ENCODE data around the gene AP2M1. TPM values are rescaled to one million over a fixed set of nuclear protein-coding genes. Genes with fewer than 3 reads are reported as not detected.

Gene AP2M1
- polyA plus RNA-seq, 1 donor from 2014 or later, result 551 TPM

DNA sequence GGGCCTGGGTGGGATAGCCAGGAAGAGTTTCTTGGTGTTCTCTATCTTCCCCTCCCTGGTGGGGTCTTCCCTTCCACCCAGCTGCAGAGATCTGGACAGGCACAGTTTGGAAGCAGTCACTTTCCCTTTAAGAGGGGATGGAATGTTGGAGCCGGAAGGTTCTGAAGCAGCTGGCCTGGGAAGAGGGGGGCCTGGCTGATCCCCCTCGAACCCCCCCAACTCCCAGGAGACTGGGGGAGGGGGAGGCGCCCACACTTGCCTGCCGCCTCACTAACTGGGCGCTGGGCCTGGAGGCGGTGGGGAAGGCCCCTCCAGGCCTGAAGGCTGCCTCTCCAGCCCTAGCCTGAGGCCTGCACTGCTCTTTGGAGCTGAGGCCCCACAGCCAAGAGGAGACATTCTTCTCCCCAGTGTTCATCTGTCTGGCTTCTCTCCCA lies 18.1 kb upstream of the AP2M1 start:
- H3K4me3 ChIP-seq (ENCODE audit: low read length), result peak overlapping the region; percentile 97
- H3K27ac ChIP-seq (ENCODE audit: low read length), result peak overlapping the region; percentile 89
- TF ChIP-seq SMC3 (conservative IDR thresholded peaks at IDR 0.05; ENCODE audit: poor library complexity) (no peak), EP300 (conservative IDR thresholded peaks at IDR 0.05; ENCODE audit: poor library complexity, severe bottlenecking) (no peak), REST (IDR thresholded peaks at IDR 0.05; ENCODE audit: borderline replicate concordance) (peak; percentile 30), POLR2AphosphoS5 (IDR thresholded peaks at IDR 0.05) (peak; percentile 9), RAD21 (conservative IDR thresholded peaks at IDR 0.05) (no peak), MXI1 (conservative IDR thresholded peaks at IDR 0.05; ENCODE audit: poor library complexity, severe bottlenecking) (no peak), EZH2 (IDR thresholded peaks at IDR 0.05; ENCODE audit: borderline replicate concordance, insufficient read depth, low read length, poor library complexity, severe bottlenecking) (no peak), TAF1 (IDR thresholded peaks at IDR 0.05; ENCODE audit: low read depth) (no peak)
- TF ChIP-seq, protein P1, sequence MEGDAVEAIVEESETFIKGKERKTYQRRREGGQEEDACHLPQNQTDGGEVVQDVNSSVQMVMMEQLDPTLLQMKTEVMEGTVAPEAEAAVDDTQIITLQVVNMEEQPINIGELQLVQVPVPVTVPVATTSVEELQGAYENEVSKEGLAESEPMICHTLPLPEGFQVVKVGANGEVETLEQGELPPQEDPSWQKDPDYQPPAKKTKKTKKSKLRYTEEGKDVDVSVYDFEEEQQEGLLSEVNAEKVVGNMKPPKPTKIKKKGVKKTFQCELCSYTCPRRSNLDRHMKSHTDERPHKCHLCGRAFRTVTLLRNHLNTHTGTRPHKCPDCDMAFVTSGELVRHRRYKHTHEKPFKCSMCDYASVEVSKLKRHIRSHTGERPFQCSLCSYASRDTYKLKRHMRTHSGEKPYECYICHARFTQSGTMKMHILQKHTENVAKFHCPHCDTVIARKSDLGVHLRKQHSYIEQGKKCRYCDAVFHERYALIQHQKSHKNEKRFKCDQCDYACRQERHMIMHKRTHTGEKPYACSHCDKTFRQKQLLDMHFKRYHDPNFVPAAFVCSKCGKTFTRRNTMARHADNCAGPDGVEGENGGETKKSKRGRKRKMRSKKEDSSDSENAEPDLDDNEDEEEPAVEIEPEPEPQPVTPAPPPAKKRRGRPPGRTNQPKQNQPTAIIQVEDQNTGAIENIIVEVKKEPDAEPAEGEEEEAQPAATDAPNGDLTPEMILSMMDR (IDR thresholded peaks at IDR 0.05; ENCODE audit: poor library complexity, severe bottlenecking), result no peak
- H4K20me1 ChIP-seq (ENCODE audit: insufficient read depth), result no peaks in the 10 kb centered on the region
- H3K9me3 ChIP-seq (ENCODE audit: low read length), result no peaks in the 10 kb centered on the region
- no peaks in the 10 kb centered on the region for H3K36me3 ChIP-seq (ENCODE audit: insufficient read depth, low read length)
- H2AFZ ChIP-seq (ENCODE audit: low read depth, low read length), result peak overlapping the region; percentile 58
- H3K27me3 ChIP-seq (ENCODE audit: insufficient read depth, low read depth, low read length), result no peaks in the 10 kb centered on the region
- H3K4me2 ChIP-seq (ENCODE audit: low read length), result peak overlapping the region; percentile 94
- H3K79me2 ChIP-seq (replicated peaks; ENCODE audit: insufficient read depth, low read length), result peaks cover 46% of the 10 kb centered on the region
- H3K9me2 ChIP-seq (ENCODE audit: insufficient read depth, low read length), result no peaks in the 10 kb centered on the region
- H3K9ac ChIP-seq (ENCODE audit: low read length), result peak overlapping the region; percentile 92
- H3F3A ChIP-seq (ENCODE audit: insufficient read depth, low read length, poor library complexity, severe bottlenecking), result peaks cover 3% of the 10 kb centered on the region

GRCh38 chr3:184157206-184157605 lies 17.4 kb upstream of the AP2M1 start:
- Histone ChIP-seq H2AFZ (ENCODE audit: low read depth, low read length) (no peak overlapping the region), H4K20me1 (ENCODE audit: insufficient read depth) (no peaks in the 10 kb centered on the region), H3K27ac (ENCODE audit: low read length) (peak overlapping the region; percentile 89), H3K79me2 (replicated peaks; ENCODE audit: insufficient read depth, low read length) (peaks cover 52% of the 10 kb centered on the region), H3K9ac (ENCODE audit: low read length) (peak overlapping the region; percentile 92), H3K4me2 (ENCODE audit: low read length) (peak overlapping the region; percentile 94), H3K36me3 (ENCODE audit: insufficient read depth, low read length) (no peaks in the 10 kb centered on the region), H3K9me3 (ENCODE audit: low read length) (no peaks in the 10 kb centered on the region), H3K9me2 (ENCODE audit: insufficient read depth, low read length) (no peaks in the 10 kb centered on the region), H3K27me3 (ENCODE audit: insufficient read depth, low read depth, low read length) (no peaks in the 10 kb centered on the region), H3K4me3 (ENCODE audit: low read length) (peak overlapping the region; percentile 97), H3F3A (ENCODE audit: insufficient read depth, low read length, poor library complexity, severe bottlenecking) (peaks cover 3% of the 10 kb centered on the region)
- TF ChIP-seq EZH2 (IDR thresholded peaks at IDR 0.05; ENCODE audit: borderline replicate concordance, insufficient read depth, low read length, poor library complexity, severe bottlenecking), result no peak
- TF ChIP-seq EP300 (conservative IDR thresholded peaks at IDR 0.05; ENCODE audit: poor library complexity, severe bottlenecking), result no peak
- TF ChIP-seq, protein P1 (IDR thresholded peaks at IDR 0.05; ENCODE audit: poor library complexity, severe bottlenecking), result no peak
- no peak for TF ChIP-seq RAD21 (conservative IDR thresholded peaks at IDR 0.05)
- TF ChIP-seq MXI1 (conservative IDR thresholded peaks at IDR 0.05; ENCODE audit: poor library complexity, severe bottlenecking), result no peak
- no peak for TF ChIP-seq SMC3 (conservative IDR thresholded peaks at IDR 0.05; ENCODE audit: poor library complexity)
- TF ChIP-seq REST (IDR thresholded peaks at IDR 0.05; ENCODE audit: borderline replicate concordance), result no peak
- TF ChIP-seq POLR2AphosphoS5 (IDR thresholded peaks at IDR 0.05), result no peak
- no peak for TF ChIP-seq TAF1 (IDR thresholded peaks at IDR 0.05; ENCODE audit: low read depth)
